HepG2 (cell line): Measurements from ENCODE around the gene INO80. TPM values are rescaled to one million over a fixed set of nuclear protein-coding genes. Genes with fewer than 3 reads are reported as not detected.

Experiments used
- BCL6 ChIP-seq: IDR thresholded peaks from 2 replicates; pipeline ENCODE4 v1.6.1; 2016; ENCODE audit warnings: missing genetic modification reagents, missing compliant biosample characterization
- CHD4 ChIP-seq: fragments of 200-600 bp; sonication (generic); IDR thresholded peaks from 2 replicates; pipeline ENCODE4 v1.7.0; 2017; ENCODE audit warnings: mild to moderate bottlenecking, low read length, borderline replicate concordance
- HNF4A ChIP-seq: sonication (generic); formaldehyde crosslinking; IDR thresholded peaks from 2 replicates; pipeline ENCODE4 v1.4.0; 2020; ENCODE audit warnings: missing genetic modification reagents
- KLF11 ChIP-seq: IDR thresholded peaks from 2 replicates; pipeline ENCODE4 v1.6.1; 2016; ENCODE audit warnings: missing compliant biosample characterization
- PPARG ChIP-seq: conservative IDR thresholded peaks from 2 replicates; pipeline ENCODE4 v1.6.1; 2016; ENCODE audit warnings: missing biosample characterization, missing genetic modification reagents
- RARA ChIP-seq: IDR thresholded peaks from 2 replicates; pipeline ENCODE4 v1.6.1; 2016; ENCODE audit warnings: missing genetic modification reagents, missing compliant biosample characterization
- RXRB ChIP-seq: IDR thresholded peaks from 2 replicates; pipeline ENCODE4 v1.6.1; 2016; ENCODE audit warnings: borderline replicate concordance, missing genetic modification reagents, missing compliant biosample characterization
- SALL1 ChIP-seq: sonication (generic); formaldehyde crosslinking; IDR thresholded peaks from 2 replicates; pipeline ENCODE4 v1.8.0; 2022; ENCODE audit warnings: mild to moderate bottlenecking, missing genetic modification reagents
- TEAD3 ChIP-seq: optimal IDR thresholded peaks from 2 replicates; pipeline ENCODE3; 2016; ENCODE audit warnings: borderline replicate concordance
- TMF1 ChIP-seq: sonication (generic); formaldehyde crosslinking; IDR thresholded peaks from 2 replicates; pipeline ENCODE4 v1.8.1; 2022; ENCODE audit warnings: low read depth, missing genetic modification reagents
- ZNF17 ChIP-seq: sonication (generic); formaldehyde crosslinking; IDR thresholded peaks from 2 replicates; pipeline ENCODE4 v1.5.0; 2020; ENCODE audit warnings: mild to moderate bottlenecking, missing genetic modification reagents
- ZNF460 ChIP-seq: sonication (generic); formaldehyde crosslinking; IDR thresholded peaks from 2 replicates; pipeline ENCODE4 v1.5.1; 2020; ENCODE audit warnings: missing genetic modification reagents, mild to moderate bottlenecking, borderline replicate concordance
- ZNF607 ChIP-seq: sonication (generic); formaldehyde crosslinking; IDR thresholded peaks from 2 replicates; pipeline ENCODE4 v1.5.1; 2020; ENCODE audit warnings: missing genetic modification reagents, mild to moderate bottlenecking, borderline replicate concordance
- ZNF766 ChIP-seq: sonication (generic); formaldehyde crosslinking; IDR thresholded peaks from 2 replicates; pipeline ENCODE4 v1.5.0; 2020; ENCODE audit warnings: missing genetic modification reagents, borderline replicate concordance
- ZNF776 ChIP-seq: sonication (generic); formaldehyde crosslinking; IDR thresholded peaks from 2 replicates; pipeline ENCODE4 v1.4.0; 2020; ENCODE audit warnings: mild to moderate bottlenecking, missing genetic modification reagents
- polyA plus RNA-seq, 8 experiments: library from polyadenylated mRNA; depleted of rRNA in 3 of 8; stranded (reverse) in 7 of 8; unstranded in 1 of 8; fragments of >200 nt; fragmentation: Illumina TruSeq in 4 of 8; extraction: Trizol in 4 of 8; gene quantifications; 2 replicates each; pipeline versions ENCODE4 v1.2.1 to v1.2.3, GENCODE V29; 2011 to 2016; ENCODE audit warnings: low read depth in 4 of 8, missing spikeins in 1 of 8, mixed read lengths in 1 of 8; ENCODE audit not compliant: insufficient read depth in 1 of 8
- total RNA-seq, 5 experiments: library from RNA; depleted of rRNA; stranded (reverse); fragments of >200 nt; fragmentation: Illumina TruSeq; extraction: Trizol; gene quantifications; 2 replicates each; pipeline ENCODE4 v1.2.3, GENCODE V29; 2016; ENCODE audit warnings: low read depth in 1 of 5
- TF ChIP-seq, protein P1 (sequence below): sonication (generic); formaldehyde crosslinking; IDR thresholded peaks from 2 replicates; pipeline ENCODE4 v1.5.0; 2020; ENCODE audit warnings: mild to moderate bottlenecking, missing genetic modification reagents
- TF ChIP-seq, protein P2 (sequence below): sonication (generic); formaldehyde crosslinking; IDR thresholded peaks from 2 replicates; pipeline ENCODE4 v1.9.0; 2021; ENCODE audit warnings: missing genetic modification reagents, borderline replicate concordance
- TF ChIP-seq, protein P3 (sequence below): sonication (generic); formaldehyde crosslinking; conservative IDR thresholded peaks from 2 replicates; pipeline ENCODE4 v1.4.0; 2020; ENCODE audit warnings: mild to moderate bottlenecking, missing genetic modification reagents, moderate library complexity
- TF ChIP-seq, protein P4 (sequence below): sonication (generic); formaldehyde crosslinking; conservative IDR thresholded peaks from 2 replicates; pipeline ENCODE4 v1.4.0; 2020; ENCODE audit warnings: missing genetic modification reagents

The INO80 gene
- total and polyA plus RNA-seq, 2 of the 13 experiments (the other 11 are each of a cell fraction or from before 2014, with no cell fraction given): 3.6 to 14.8 TPM

DNA sequence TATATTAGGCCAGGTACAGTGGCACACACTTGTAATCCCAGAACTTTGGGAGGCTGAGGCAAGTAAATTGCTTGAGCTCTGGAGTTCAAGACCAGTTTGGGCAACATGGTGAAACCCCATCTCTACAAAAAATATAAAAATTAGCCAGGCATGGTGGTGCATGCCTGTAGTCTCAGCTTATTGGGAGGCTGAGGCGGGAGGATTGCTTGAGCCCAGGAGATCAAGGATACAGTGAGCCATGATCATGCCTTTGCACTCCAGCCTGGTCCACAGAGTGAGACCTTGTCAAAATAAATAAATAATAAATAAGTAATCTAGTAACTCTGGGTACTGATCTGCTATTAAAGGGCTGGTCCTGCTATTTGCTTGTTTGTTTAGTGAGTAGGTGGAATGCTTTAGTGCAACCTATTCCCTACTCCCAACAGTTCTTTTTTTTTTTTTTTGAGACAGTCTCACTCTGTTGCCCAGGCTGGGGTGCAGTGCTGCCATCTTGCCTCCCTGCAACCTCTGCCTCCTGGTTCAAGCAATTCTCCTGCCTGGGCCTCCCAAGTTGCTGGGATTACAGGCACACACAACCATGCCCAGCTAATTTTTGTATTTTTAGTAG is 9.1 kb upstream of the INO80 start (continued):
- TF ChIP-seq RARA (CRISPR knock-in tag) (peak; percentile 41; the same call in 1 of the 2 replicates), ZNF607 (CRISPR knock-in tag) (0 out of 2 replicates have a peak, but pooled peaks have one; percentile 17), ZNF766 (CRISPR knock-in tag) (no peak), BCL6 (peak; percentile 29; the same call in 1 of the 2 replicates), ZNF460 (CRISPR knock-in tag) (peak; percentile 57; the same call in 1 of the 2 replicates), CHD4 (0 out of 2 replicates have a peak, but pooled peaks have one; percentile 27), TEAD3 (peak; percentile 64), ZNF17 (no peak), KLF11 (no peak), HNF4A (0 out of 2 replicates have a peak, but pooled peaks have one; percentile 27), TMF1 (no peak), RXRB (peak; percentile 63; the same call in 1 of the 2 replicates), SALL1 (CRISPR knock-in tag) (peak; percentile 16; the same call in 1 of the 2 replicates), ZNF776 (CRISPR knock-in tag) (no peak), PPARG (CRISPR knock-in tag) (peak; percentile 84)
- TF ChIP-seq, protein P1, sequence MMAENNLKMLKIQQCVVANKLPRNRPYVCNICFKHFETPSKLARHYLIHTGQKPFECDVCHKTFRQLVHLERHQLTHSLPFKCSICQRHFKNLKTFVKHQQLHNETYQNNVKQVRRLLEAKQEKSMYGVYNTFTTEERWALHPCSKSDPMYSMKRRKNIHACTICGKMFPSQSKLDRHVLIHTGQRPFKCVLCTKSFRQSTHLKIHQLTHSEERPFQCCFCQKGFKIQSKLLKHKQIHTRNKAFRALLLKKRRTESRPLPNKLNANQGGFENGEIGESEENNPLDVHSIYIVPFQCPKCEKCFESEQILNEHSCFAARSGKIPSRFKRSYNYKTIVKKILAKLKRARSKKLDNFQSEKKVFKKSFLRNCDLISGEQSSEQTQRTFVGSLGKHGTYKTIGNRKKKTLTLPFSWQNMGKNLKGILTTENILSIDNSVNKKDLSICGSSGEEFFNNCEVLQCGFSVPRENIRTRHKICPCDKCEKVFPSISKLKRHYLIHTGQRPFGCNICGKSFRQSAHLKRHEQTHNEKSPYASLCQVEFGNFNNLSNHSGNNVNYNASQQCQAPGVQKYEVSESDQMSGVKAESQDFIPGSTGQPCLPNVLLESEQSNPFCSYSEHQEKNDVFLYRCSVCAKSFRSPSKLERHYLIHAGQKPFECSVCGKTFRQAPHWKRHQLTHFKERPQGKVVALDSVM: peak; percentile 92
- TF ChIP-seq, protein P2, sequence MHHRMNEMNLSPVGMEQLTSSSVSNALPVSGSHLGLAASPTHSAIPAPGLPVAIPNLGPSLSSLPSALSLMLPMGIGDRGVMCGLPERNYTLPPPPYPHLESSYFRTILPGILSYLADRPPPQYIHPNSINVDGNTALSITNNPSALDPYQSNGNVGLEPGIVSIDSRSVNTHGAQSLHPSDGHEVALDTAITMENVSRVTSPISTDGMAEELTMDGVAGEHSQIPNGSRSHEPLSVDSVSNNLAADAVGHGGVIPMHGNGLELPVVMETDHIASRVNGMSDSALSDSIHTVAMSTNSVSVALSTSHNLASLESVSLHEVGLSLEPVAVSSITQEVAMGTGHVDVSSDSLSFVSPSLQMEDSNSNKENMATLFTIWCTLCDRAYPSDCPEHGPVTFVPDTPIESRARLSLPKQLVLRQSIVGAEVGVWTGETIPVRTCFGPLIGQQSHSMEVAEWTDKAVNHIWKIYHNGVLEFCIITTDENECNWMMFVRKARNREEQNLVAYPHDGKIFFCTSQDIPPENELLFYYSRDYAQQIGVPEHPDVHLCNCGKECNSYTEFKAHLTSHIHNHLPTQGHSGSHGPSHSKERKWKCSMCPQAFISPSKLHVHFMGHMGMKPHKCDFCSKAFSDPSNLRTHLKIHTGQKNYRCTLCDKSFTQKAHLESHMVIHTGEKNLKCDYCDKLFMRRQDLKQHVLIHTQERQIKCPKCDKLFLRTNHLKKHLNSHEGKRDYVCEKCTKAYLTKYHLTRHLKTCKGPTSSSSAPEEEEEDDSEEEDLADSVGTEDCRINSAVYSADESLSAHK (CRISPR knock-in tag): no peak
- TF ChIP-seq, protein P3, sequence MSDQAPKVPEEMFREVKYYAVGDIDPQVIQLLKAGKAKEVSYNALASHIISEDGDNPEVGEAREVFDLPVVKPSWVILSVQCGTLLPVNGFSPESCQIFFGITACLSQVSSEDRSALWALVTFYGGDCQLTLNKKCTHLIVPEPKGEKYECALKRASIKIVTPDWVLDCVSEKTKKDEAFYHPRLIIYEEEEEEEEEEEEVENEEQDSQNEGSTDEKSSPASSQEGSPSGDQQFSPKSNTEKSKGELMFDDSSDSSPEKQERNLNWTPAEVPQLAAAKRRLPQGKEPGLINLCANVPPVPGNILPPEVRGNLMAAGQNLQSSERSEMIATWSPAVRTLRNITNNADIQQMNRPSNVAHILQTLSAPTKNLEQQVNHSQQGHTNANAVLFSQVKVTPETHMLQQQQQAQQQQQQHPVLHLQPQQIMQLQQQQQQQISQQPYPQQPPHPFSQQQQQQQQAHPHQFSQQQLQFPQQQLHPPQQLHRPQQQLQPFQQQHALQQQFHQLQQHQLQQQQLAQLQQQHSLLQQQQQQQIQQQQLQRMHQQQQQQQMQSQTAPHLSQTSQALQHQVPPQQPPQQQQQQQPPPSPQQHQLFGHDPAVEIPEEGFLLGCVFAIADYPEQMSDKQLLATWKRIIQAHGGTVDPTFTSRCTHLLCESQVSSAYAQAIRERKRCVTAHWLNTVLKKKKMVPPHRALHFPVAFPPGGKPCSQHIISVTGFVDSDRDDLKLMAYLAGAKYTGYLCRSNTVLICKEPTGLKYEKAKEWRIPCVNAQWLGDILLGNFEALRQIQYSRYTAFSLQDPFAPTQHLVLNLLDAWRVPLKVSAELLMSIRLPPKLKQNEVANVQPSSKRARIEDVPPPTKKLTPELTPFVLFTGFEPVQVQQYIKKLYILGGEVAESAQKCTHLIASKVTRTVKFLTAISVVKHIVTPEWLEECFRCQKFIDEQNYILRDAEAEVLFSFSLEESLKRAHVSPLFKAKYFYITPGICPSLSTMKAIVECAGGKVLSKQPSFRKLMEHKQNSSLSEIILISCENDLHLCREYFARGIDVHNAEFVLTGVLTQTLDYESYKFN (CRISPR knock-in tag): peak; percentile 62
- TF ChIP-seq, protein P4, sequence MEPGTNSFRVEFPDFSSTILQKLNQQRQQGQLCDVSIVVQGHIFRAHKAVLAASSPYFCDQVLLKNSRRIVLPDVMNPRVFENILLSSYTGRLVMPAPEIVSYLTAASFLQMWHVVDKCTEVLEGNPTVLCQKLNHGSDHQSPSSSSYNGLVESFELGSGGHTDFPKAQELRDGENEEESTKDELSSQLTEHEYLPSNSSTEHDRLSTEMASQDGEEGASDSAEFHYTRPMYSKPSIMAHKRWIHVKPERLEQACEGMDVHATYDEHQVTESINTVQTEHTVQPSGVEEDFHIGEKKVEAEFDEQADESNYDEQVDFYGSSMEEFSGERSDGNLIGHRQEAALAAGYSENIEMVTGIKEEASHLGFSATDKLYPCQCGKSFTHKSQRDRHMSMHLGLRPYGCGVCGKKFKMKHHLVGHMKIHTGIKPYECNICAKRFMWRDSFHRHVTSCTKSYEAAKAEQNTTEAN (CRISPR knock-in tag): peak; percentile 61; the same call in 1 of the 2 replicates
